IMR-90 (cell line): Measurements from ENCODE around the gene RGL4. TPM values are rescaled to one million over a fixed set of nuclear protein-coding genes. Genes with fewer than 3 reads are reported as not detected.

Experiments used
- ATAC-seq: fragments of 200-7000 bp; cut with Tn5 transposase; 2 replicates; pipeline ENCODE4 v1.9.1; 2020; ENCODE audit warnings: low read depth, mild to moderate bottlenecking, moderate library complexity
- BruUV-seq: library from RNA; stranded (reverse); fragments of 400-500 nt; replicated peaks from 2 replicates; lab custom pipeline; 2021; lab: Mats Ljungman, UMichigan
- CTCF ChIA-PET: fragments of 300-600 bp; formaldehyde crosslinking; extraction: SDS; loops from one replicate; lab custom pipeline; 2021; ENCODE audit warnings: antibody characterized with exemption; lab: Yijun Ruan, JAX
- POLR2A ChIA-PET: fragments of 300-600 bp; sonication (Branson Sonifier 250); formaldehyde crosslinking; loops from one replicate; lab custom pipeline; 2022; ENCODE audit warnings: antibody characterized with exemption; ENCODE audit not compliant: unreplicated experiment; lab: Charles Lee
- DNase-seq: peaks from one replicate; pipeline ENCODE4 v3.0.0; 2013
- H2AFZ ChIP-seq: replicated peaks from 2 replicates; pipeline ENCODE3; 2013; ENCODE audit warnings: low read length, mild to moderate bottlenecking; ENCODE audit not compliant: poor library complexity
- H2AK5ac ChIP-seq: 2 replicates; pipeline ENCODE4 v1.6.1; 2013; ENCODE audit warnings: low read depth, low read length, inconsistent platforms
- H2AK9ac ChIP-seq: replicated peaks from 2 replicates; pipeline ENCODE3; 2013; ENCODE audit warnings: mild to moderate bottlenecking, low read depth, low read length, moderate library complexity; ENCODE audit not compliant: poor library complexity
- H2BK120ac ChIP-seq: 2 replicates; pipeline ENCODE4 v1.6.1; 2013; ENCODE audit warnings: low read depth, low read length, inconsistent platforms
- H2BK15ac ChIP-seq: 3 replicates; pipeline ENCODE4 v1.6.1; 2013; ENCODE audit warnings: low read depth, low read length, inconsistent platforms
- H2BK20ac ChIP-seq: 2 replicates; pipeline ENCODE4 v1.6.1; 2013; ENCODE audit warnings: low read depth, mild to moderate bottlenecking, inconsistent platforms, low read length, moderate library complexity
- H2BK5ac ChIP-seq: 2 replicates; pipeline ENCODE4 v1.6.1; 2013; ENCODE audit warnings: mild to moderate bottlenecking, low read depth, low read length, inconsistent platforms; ENCODE audit not compliant: poor library complexity, severe bottlenecking
- H3K14ac ChIP-seq: replicated peaks from 2 replicates; pipeline ENCODE4 v1.6.1; 2013; ENCODE audit warnings: low read depth, low read length, inconsistent platforms
- H3K18ac ChIP-seq: 2 replicates; pipeline ENCODE4 v1.6.1; 2013; ENCODE audit warnings: low read depth, low read length, control low read depth
- H3K23ac ChIP-seq: 2 replicates; pipeline ENCODE4 v1.6.1; 2013; ENCODE audit warnings: low read depth, low read length, inconsistent platforms
- H3K27ac ChIP-seq: 2 replicates; pipeline ENCODE4 v1.5.1; 2013; ENCODE audit warnings: mild to moderate bottlenecking, control low read depth, low read length; ENCODE audit not compliant: insufficient read depth
- H3K27me3 ChIP-seq: 2 replicates; pipeline ENCODE4 v1.6.1; 2013; ENCODE audit warnings: low read length; ENCODE audit not compliant: control insufficient read depth, insufficient read depth
- H3K36me3 ChIP-seq: 2 replicates; pipeline ENCODE4 v1.6.1; 2013; ENCODE audit warnings: low read length, mixed read lengths; ENCODE audit not compliant: control insufficient read depth, insufficient read depth
- H3K4ac ChIP-seq: 2 replicates; pipeline ENCODE4 v1.6.1; 2013; ENCODE audit warnings: low read depth, low read length, inconsistent platforms
- H3K4me1 ChIP-seq: 2 replicates; pipeline ENCODE4 v1.6.1; 2013; ENCODE audit warnings: low read length, mixed read lengths; ENCODE audit not compliant: control insufficient read depth, insufficient read depth
- H3K4me2 ChIP-seq: 2 replicates; pipeline ENCODE4 v1.6.1; 2013; ENCODE audit warnings: low read depth, mild to moderate bottlenecking, control low read depth, low read length, moderate library complexity
- H3K4me3 ChIP-seq: 2 replicates; pipeline ENCODE4 v1.5.1; 2013; ENCODE audit warnings: low read depth, mild to moderate bottlenecking, control low read depth, low read length, moderate library complexity; ENCODE audit not compliant: insufficient read depth
- H3K56ac ChIP-seq: 2 replicates; pipeline ENCODE4 v1.6.1; 2013; ENCODE audit warnings: low read length, inconsistent platforms; ENCODE audit not compliant: insufficient read depth; ENCODE audit errors: extremely low read depth
- H3K79me1 ChIP-seq, 2 experiments: 2 replicates each; pipeline ENCODE4 v1.6.1; 2013; ENCODE audit warnings: low read length in 2 of 2, inconsistent platforms in 1 of 2, low read depth in 1 of 2
- H3K9ac ChIP-seq: 2 replicates; pipeline ENCODE4 v1.6.1; 2013; ENCODE audit warnings: low read depth, low read length, control low read depth
- H3K9me1 ChIP-seq: 2 replicates; pipeline ENCODE4 v1.6.1; 2013; ENCODE audit warnings: low read length, inconsistent platforms; ENCODE audit not compliant: insufficient read depth
- H3K9me3 ChIP-seq: 2 replicates; pipeline ENCODE4 v1.6.1; 2013; ENCODE audit warnings: low read length; ENCODE audit not compliant: control insufficient read depth, insufficient read depth
- H4K20me1 ChIP-seq: 2 replicates; pipeline ENCODE4 v1.6.1; 2013; ENCODE audit warnings: low read length, inconsistent platforms; ENCODE audit not compliant: insufficient read depth
- H4K5ac ChIP-seq: 2 replicates; pipeline ENCODE4 v1.6.1; 2013; ENCODE audit warnings: mild to moderate bottlenecking, low read depth, low read length, control low read depth
- H4K8ac ChIP-seq, 2 experiments: 2 replicates each; pipeline ENCODE4 v1.6.1; 2013; ENCODE audit warnings: low read depth in 2 of 2, low read length in 2 of 2, control low read depth in 1 of 2, inconsistent platforms in 1 of 2
- H4K91ac ChIP-seq: 2 replicates; pipeline ENCODE4 v1.6.1; 2013; ENCODE audit warnings: low read depth, low read length, inconsistent platforms; ENCODE audit not compliant: insufficient read depth
- BHLHE40 ChIP-seq: fragments of 150-350 bp; IDR thresholded peaks from 2 replicates; pipeline ENCODE4 v1.6.1; 2016; ENCODE audit warnings: mild to moderate bottlenecking, low read depth, low read length
- FOS ChIP-seq: fragments of 150-350 bp; IDR thresholded peaks from 2 replicates; pipeline ENCODE4 v1.6.1; 2016; ENCODE audit warnings: low read depth, low read length
- MAFK ChIP-seq: IDR thresholded peaks from 2 replicates; pipeline ENCODE4 v1.6.1; 2012; ENCODE audit warnings: low read depth, low read length, improper control_type of control experiment
- MAZ ChIP-seq: IDR thresholded peaks from 2 replicates; pipeline ENCODE4 v1.6.1; 2012; ENCODE audit warnings: low read depth, mild to moderate bottlenecking, low read length, improper control_type of control experiment, moderate library complexity, borderline replicate concordance
- MXI1 ChIP-seq: IDR thresholded peaks from 2 replicates; pipeline ENCODE4 v1.6.1; 2012; ENCODE audit warnings: low read depth, mild to moderate bottlenecking, low read length, moderate library complexity, borderline replicate concordance
- NFE2L2 ChIP-seq: fragments of 150-350 bp; IDR thresholded peaks from 2 replicates; pipeline ENCODE4 v1.6.1; 2016; ENCODE audit warnings: low read depth, mild to moderate bottlenecking, low read length
- POLR2A ChIP-seq: IDR thresholded peaks from 2 replicates; pipeline ENCODE4 v1.6.1; 2012; ENCODE audit warnings: mild to moderate bottlenecking, low read depth, low read length
- RCOR1 ChIP-seq: IDR thresholded peaks from 2 replicates; pipeline ENCODE4 v1.6.1; 2012; ENCODE audit warnings: mild to moderate bottlenecking, low read length, improper control_type of control experiment; ENCODE audit not compliant: insufficient replicate concordance
- RFX5 ChIP-seq: IDR thresholded peaks from 2 replicates; pipeline ENCODE4 v1.8.0; 2012; ENCODE audit warnings: low read depth, mild to moderate bottlenecking, low read length, moderate library complexity
- WGBS, 2 experiments: methylation state at CpG; one replicate each; pipeline versions ENCODE4 v1.1.5 to v1.1.7; 2013; ENCODE audit warnings: missing lambda C conversion rate in 2 of 2; ENCODE audit not compliant: insufficient read length in 1 of 2; ENCODE audit errors: extremely low coverage in 2 of 2; 5-methylcytosine and 5-hydroxymethylcytosine counted together
- dilution Hi-C: fragments of 300-500 bp; cut with HindIII; formaldehyde crosslinking; loops from one replicate; pipeline ENCODE4 v1.14.3; 2018; ENCODE audit warnings: low sequenced_read_pairs; ENCODE audit not compliant: unreplicated experiment
- in situ Hi-C: fragments of 300-500 bp; cut with MboI; formaldehyde crosslinking; loops from 3 replicates; pipeline ENCODE4 v1.14.3; 2019; ENCODE audit warnings: low sequenced_read_pairs, inconsistent platforms, mixed read lengths
- intact Hi-C: fragments of 100-400 bp; cut with micrococcal nuclease; formaldehyde crosslinking; loops from 2 replicates; pipeline ENCODE4 v1.10.0; 2022
- polyA plus RNA-seq, 3 experiments: library from polyadenylated mRNA; depleted of rRNA; stranded (reverse); fragments of >200 nt; gene quantifications; 2 replicates each; pipeline ENCODE4 v1.2.3, GENCODE V29; 2012; ENCODE audit warnings: low replicate concordance in 1 of 3
- total RNA-seq: library from RNA; depleted of rRNA; stranded (reverse); fragments of >200 nt; gene quantifications from 2 replicates; pipeline ENCODE4 v1.2.3, GENCODE V29; 2012
- TF ChIP-seq, protein P1 (sequence below): fragments of 150-350 bp; IDR thresholded peaks from 2 replicates; pipeline ENCODE4 v1.6.1; 2017; ENCODE audit warnings: mild to moderate bottlenecking, antibody characterized with exemption, low read length, low read depth
- TF ChIP-seq, protein P2 (sequence below): fragments of 150-350 bp; IDR thresholded peaks from 2 replicates; pipeline ENCODE4 v1.6.1; 2016; ENCODE audit warnings: low read depth, mild to moderate bottlenecking, low read length, moderate library complexity, borderline replicate concordance

RGL4 gene
- total and polyA plus RNA-seq, 2 of the 4 experiments (the other 2 are of a cell fraction), result not detected

- Histone ChIP-seq H3K4me2 (no peak overlapping the region), H3K27me3 (no peaks in the 10 kb centered on the region), H3K36me3 (peaks cover 23% of the 10 kb centered on the region), H3K14ac (no peak overlapping the region), H3K56ac (no peak overlapping the region), H3K9ac (no peak overlapping the region), H2AK9ac (no peak overlapping the region), H3K9me3 (no peaks in the 10 kb centered on the region), H2AFZ (no peak overlapping the region), H3K79me1 (peaks cover 8 to 17% of the 10 kb centered on the region in 2 experiments; a peak in 3 of 4 replicates), H3K4ac (no peak overlapping the region), H2BK20ac (no peak overlapping the region), H2BK5ac (no peak overlapping the region), H3K27ac (no peak overlapping the region), H3K4me3 (no peak overlapping the region), H4K8ac (no peak overlapping the region), H4K91ac (no peak overlapping the region), H2BK120ac (no peak overlapping the region), H4K5ac (no peak overlapping the region), H3K4me1 (peaks cover 11% of the 10 kb centered on the region), H2BK15ac (no peak overlapping the region), H2AK5ac (no peak overlapping the region), H3K9me1 (peaks cover 21% of the 10 kb centered on the region), H3K18ac (no peak overlapping the region), H3K23ac (no peak overlapping the region), H4K20me1 (peaks cover 8% of the 10 kb centered on the region; the same call in 1 of the 2 replicates)
- intact Hi-C loops, result no loop called here
- no TSS peak for BruUV-seq
- 92% methylated on average over 8 of the region's 19 CpGs; no CpG with 5 or more reads in 1 of the 2 experiments for WGBS, 2 experiments
- TF ChIP-seq, protein P1, sequence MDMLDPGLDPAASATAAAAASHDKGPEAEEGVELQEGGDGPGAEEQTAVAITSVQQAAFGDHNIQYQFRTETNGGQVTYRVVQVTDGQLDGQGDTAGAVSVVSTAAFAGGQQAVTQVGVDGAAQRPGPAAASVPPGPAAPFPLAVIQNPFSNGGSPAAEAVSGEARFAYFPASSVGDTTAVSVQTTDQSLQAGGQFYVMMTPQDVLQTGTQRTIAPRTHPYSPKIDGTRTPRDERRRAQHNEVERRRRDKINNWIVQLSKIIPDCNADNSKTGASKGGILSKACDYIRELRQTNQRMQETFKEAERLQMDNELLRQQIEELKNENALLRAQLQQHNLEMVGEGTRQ, result no peak
- TF ChIP-seq RCOR1 (no peak), NFE2L2 (no peak), FOS (no peak), MAFK (no peak), RFX5 (no peak), MXI1 (no peak), BHLHE40 (no peak), MAZ (no peak), POLR2A (no peak)
- TF ChIP-seq, protein P2, sequence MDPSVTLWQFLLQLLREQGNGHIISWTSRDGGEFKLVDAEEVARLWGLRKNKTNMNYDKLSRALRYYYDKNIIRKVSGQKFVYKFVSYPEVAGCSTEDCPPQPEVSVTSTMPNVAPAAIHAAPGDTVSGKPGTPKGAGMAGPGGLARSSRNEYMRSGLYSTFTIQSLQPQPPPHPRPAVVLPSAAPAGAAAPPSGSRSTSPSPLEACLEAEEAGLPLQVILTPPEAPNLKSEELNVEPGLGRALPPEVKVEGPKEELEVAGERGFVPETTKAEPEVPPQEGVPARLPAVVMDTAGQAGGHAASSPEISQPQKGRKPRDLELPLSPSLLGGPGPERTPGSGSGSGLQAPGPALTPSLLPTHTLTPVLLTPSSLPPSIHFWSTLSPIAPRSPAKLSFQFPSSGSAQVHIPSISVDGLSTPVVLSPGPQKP, result no peak
- in situ Hi-C loops, result no loop called here
- DNase-seq (no peak), ATAC-seq (no peak)
- ChIA-PET CTCF (interaction anchor here (0.5 kb wide), 1 partner anchor 23 kb away, joined by 3 read pairs; no protein-coding TSS in a partner anchor), POLR2A (no interaction called here)
- dilution Hi-C loops, result no loop called here
Measured at GRCh38 chr22:23695571-23696325, 4.9 kb downstream of the RGL4 start.
